HG02571 (cell line): ENCODE results near the gene LRRC14B.

Source experiments
- ATAC-seq: cut with Tn5 transposase; IDR thresholded peaks from one replicate; pipeline ENCODE4 v1.9.1; 2021; ENCODE audit warnings: mild to moderate bottlenecking, moderate library complexity; ENCODE audit not compliant: unreplicated experiment

LRRC14B gene

GRCh38 chr5:173392-174290 is 17.7 kb upstream of the LRRC14B start:
- ATAC-seq, result no peak

GRCh38 chr5:174291-174600 is 17.0 kb upstream of the LRRC14B start:
- ATAC-seq, result no peak

DNA sequence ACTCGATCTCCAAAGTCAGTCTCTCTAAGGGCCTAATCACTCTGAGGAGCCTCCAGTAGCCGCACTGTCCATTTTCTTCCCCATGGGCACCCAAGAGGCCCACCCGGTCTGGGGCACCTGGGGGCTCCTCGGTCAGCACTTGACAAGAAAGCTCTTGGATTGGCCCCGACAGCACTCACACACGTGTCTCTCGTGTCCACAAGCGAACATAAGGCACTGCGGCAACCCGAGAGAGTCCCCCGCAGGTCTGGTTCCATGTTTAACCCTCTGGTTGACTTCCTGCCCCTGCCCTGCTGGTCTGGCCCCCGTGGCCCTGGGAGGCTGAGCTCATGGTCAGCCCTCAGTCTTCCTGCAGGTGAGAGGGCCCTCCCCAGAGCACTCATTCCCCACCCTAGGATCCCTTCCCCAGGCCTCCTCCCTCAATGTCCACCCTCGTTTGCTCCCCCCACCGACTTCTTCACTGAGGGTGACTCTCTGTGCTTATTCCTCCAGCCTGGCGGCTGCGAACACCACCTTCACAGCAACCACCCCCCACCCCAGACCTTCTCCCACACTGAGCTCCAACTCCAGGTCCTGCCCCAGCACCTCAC is 16.3 kb upstream of the LRRC14B start:
- no peak for ATAC-seq

GRCh38 chr5:176296-176823 is 14.9 kb upstream of the LRRC14B start:
- ATAC-seq, result no peak

GRCh38 chr5:178110-178509 is 13.2 kb upstream of the LRRC14B start:
- ATAC-seq, result no peak

DNA sequence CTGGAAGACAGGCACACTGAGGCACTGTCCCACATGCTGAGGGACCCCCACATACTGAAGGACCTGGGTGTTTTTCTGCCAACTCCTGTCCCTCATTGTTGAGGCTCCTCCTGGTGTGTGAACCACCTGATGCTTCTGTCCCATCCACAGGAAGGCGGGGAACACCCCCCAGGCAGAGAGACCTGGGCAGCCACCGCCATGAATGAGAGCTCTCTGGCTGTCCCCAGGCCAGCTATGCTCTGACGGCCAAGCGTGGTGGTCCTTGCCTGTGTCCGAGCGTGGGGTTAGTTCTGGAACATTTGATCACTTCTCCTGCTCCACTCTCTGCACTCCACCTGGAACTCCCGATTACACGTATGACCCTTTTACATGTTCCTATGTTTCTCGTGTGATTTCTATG is 11.9 kb upstream of the LRRC14B start:
- no peak for ATAC-seq

DNA sequence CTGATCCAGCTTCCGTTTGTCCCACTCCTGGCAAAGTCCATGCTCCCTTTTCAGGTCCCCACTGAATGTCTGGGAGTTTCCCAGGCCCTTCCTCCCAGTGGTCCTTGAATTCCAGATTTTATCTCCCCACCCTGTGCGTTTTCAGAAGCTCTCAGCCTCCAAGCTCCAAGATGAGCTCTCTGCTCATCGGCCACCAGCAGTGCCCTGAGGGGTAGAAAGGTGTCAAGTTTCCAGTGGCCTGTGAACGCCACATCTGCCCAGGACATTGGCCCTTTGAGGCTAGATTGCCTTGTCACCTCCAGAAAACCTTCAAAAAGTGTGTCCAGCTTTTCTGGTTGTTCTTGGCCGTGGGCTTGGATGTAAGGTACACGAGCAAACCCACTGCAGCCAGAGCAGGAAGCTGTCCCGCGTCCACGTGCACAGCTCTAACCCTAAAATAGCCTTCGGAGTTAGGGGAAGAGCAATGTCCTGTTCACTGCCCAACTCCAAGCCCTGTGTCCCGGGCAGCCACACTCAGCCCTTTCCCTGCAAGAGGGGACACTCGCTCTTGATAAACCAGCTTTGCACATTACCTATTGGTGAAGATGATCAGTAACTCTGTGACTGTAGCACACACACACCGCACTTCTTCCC is 10.9 kb upstream of the LRRC14B start:
- ATAC-seq, result no peak

DNA sequence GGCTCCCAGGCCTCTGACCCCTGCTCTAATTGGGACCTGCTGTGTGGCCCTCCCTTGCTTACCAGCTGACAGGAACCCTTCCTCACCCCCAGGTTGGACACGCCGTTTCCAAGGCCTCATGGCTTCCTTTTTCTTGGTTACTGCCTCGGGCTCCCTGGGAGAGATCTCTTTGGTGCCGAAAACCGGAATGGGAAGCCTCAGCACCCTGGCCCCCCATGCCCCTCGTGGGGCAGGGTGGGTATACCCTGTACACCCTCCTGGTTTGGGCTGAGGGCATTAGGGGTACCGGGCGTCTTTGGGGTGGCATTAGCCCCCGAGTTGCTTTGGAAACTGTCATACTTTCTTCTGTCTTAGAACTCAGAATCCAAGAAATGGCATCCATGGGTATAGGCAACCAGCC is 10.1 kb upstream of the LRRC14B start:
- ATAC-seq, result no peak

- no peak for ATAC-seq
These were observed 9.7 kb upstream of the LRRC14B start for GRCh38 chr5:181566-181965.

DNA sequence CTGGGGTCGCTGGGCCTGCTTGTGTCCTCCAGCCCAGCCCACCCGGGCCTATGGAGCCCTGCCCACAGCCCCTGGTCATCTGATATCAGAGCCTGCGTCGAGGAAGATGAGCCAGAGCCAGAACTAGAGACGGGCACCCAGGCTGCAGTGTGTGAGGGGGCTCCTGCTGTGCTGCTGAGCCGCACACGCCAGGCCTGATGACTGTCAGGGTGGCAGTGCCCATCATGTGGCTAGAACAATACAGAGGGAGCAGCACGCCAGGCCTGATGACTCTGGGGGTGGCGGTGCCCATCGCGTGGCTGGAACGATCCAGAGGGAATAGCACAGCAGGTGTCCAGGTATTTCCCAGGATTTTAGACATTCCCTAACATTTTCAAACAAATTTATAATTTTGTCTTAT is 9.2 kb upstream of the LRRC14B start:
- ATAC-seq, result no peak

DNA sequence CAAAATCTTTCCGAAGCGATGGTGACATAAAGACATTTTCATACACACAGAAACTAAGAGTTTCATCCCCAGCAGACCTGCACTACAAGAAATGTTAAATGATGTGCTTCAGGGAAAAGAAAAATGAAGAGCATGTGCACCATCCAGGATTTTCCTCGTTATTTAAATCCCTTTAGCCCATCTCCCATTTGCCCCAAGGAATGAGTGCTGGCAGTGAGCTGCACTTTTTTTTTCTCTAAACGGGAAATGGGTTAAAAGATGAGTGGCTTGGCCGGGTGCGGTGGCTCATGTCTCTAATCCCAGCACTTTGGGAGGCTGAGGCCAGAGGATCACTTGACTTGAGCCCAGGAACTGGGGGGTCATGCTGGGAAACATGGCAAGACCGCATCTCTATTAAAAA is 6.8 kb upstream of the LRRC14B start:
- no peak for ATAC-seq

DNA sequence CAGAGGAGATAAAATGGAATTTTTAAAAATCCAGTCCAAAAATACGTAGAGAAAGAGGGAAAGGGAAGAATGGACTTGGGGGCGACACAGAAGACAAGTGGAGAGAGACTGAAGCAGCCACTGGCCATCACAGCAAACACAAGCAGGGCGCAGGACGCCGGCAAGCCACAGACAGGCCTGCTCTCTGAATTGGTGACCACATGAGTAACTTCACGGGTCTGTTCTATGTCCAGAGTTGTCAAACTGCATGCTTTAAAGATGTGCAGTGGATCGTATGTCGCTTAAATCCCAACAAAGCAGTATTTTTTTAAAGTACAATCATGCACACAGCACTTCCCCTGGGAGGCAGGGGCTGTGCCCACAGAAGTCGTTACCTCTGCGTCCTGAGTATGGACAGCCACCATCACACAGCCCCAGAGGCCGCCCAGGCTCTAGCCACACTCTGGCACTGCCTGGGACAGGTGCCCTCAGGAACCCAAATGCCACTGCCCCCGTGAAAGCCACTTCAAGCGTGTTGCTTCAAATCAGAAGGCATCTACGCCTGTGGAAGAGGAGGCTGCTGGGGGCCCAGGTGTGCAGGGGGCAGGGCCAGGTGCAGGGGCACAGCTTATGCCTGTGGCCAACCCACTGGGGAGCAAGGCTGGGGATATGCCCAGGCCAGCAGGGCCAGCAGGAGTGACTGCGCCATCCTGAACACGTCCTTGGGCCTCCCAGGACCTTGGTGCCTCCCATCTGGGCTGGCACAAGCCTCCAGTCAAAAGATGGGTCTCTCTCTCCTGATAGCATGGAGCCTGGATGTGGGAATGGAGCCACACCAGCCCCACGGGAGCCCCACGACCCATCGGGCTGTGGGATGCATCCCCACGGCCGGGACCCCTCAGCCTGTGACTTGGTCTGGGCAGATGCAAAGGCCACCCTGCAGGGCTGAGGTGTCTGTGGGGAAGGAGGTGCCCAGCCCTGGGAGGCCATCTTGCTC is 5.9 kb upstream of the LRRC14B start:
- no peak for ATAC-seq

DNA sequence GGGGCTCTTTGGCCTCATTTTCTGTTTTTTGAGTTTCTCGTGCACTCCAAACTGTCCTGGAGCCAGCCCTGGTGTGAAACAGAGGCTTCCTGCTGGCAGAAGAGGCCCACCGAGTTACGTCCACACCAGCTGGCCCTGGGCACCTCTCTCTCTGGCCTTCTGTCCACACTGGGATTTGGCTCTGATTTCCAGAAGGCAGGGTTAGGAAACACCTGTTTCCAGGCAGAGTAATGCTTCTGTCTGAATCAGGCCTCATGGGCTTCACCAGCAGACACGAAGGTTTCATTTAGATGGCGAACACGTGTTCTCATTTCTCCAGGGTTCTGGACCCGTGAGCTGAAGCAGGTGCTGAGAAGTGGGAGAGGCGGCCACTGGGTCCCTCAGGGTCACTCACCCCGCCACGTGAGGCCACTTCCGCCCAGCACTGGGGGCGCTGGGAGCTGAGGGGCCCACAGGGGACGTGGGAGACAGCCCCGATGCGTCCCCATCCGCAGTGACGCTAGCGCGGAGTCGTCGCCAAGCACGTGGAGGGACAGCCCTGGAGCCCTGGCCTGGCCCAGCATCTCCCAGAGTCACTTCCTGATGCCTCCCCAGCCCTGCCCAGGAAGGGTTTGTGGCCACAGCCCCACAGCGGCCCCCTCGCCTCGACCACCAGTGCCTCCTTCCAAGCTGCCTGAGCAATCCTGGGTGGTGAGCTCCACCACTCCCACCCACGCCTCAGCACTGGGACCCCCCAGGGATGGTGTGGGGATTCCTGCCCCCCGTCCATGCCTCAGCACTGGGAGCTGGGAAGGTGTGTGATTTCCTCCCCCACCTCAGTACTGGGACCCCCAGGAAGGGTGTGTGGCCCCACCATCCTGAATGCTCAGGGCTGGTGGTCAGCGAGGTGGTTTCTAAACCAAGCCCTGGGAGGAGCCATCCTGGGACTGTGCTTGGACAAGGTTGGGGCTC is 4.9 kb upstream of the LRRC14B start:
- ATAC-seq, result no peak

DNA sequence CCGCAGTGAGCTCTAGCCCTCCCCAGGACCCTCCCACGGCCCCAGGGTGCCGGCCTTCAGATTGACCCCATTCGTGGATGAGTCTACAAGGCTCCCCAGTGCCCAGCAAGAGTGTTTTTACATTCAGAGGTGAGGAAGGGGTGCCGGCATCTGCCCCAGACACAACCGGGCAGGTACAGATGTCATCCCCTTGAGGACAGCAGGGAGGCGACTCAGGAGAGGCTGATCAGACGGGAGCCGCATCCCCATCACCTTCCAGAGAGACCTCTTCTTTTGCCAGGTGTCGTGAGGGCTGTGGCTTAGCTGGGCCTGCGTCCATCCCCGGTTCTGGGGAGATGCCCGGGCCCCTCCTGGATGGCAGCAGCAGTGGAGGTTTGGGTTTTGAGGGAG is 4.3 kb upstream of the LRRC14B start:
- ATAC-seq, result no peak

GRCh38 chr5:187617-188451 is 3.5 kb upstream of the LRRC14B start:
- ATAC-seq, result no peak

DNA sequence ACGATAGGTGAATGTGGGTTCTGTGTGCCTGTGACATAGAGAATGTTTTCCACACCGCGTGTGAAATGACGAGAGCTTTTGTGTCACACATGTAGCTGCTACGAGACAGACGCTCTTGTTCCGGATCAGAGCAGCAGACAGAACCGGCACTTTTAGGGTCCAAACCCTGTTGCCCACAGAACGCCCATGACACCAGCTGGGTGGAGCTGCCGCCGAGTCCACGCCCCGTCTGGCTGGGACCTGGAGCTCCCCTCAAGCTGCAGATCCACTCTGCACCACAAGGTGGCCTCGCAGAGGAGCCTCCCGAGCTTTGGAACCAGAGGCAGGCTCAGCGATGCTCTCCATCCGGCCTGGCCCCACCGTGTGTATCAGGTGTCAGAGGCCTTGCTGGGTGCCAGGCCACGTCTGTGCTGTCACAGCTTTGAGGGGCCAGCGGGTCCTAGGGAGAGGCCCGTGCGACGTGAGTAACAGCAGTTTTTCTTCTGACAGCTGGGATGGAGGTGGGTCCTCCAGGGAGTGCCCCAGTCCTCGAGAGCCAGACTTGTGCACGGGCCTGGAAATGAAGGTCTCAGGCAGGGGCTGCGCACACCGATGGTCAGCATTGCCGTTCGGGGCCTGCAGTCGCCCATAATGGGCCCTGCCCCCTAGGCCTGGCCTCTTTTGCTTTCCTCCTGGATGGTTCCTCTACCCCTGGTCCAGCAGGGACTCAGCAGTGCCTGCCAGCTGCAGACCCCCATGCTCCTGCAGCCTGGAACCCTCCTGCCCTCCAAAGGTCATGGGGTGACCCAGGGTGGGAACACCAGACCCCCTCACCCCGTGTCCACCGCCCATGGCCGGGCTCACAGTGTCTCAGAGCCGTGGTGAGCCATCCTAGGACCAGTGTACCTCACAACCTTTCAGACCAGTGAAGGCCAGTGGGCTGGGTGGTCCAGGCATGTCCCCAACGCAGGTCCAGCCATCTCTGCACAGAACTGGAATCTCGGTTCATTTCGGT is 2.5 kb upstream of the LRRC14B start:
- ATAC-seq, result peak; percentile 59

GRCh38 chr5:189486-189885 is 1.8 kb upstream of the LRRC14B start:
- no peak for ATAC-seq

- no peak for ATAC-seq
These were observed 1.3 kb upstream of the LRRC14B start for GRCh38 chr5:189976-190365.
